ENCODE results near the gene HLA-DMB.

The HLA-DMB gene

GRCh38 chr6:32931211-32931610 is 9.6 kb downstream of the HLA-DMB start:
- DNase-seq (ENCODE audit: low read depth in 4 of 4, low spot score in 1 of 4): no peak

- DNase-seq (ENCODE audit: low read depth in 4 of 4, low spot score in 1 of 4): no peak
Observed at GRCh38 chr6:32922083-32922482, 18.7 kb downstream of the HLA-DMB start.

GRCh38 chr6:32920715-32921114 is 20.1 kb downstream of the HLA-DMB start:
- no peak for DNase-seq (ENCODE audit: low read depth in 4 of 4, low spot score in 1 of 4)

- no peak for DNase-seq (ENCODE audit: low read depth in 4 of 4, low spot score in 1 of 4)
Observed at GRCh38 chr6:32912951-32913350, 27.9 kb downstream of the HLA-DMB start.

- DNase-seq (ENCODE audit: low read depth in 4 of 4, low spot score in 1 of 4): no peak
Observed at GRCh38 chr6:32908897-32909296, 31.9 kb downstream of the HLA-DMB start.

GRCh38 chr6:32906539-32906938 is 34.3 kb downstream of the HLA-DMB start:
- DNase-seq (ENCODE audit: low read depth in 4 of 4, low spot score in 1 of 4): no peak

GRCh38 chr6:32905078-32905477 is 35.8 kb downstream of the HLA-DMB start:
- no peak for DNase-seq (ENCODE audit: low read depth in 4 of 4, low spot score in 1 of 4)

GRCh38 chr6:32903952-32904351 is 36.9 kb downstream of the HLA-DMB start:
- DNase-seq (ENCODE audit: low read depth in 4 of 4, low spot score in 1 of 4): no peak

- DNase-seq (ENCODE audit: low read depth in 4 of 4, low spot score in 1 of 4): no peak
Observed at GRCh38 chr6:32895006-32895345, 45.9 kb downstream of the HLA-DMB start.

- peak; percentile 90 to 97 (median 92) for DNase-seq (ENCODE audit: low read depth in 4 of 4, low spot score in 1 of 4)
Observed at GRCh38 chr6:32894085-32895005, 46.5 kb downstream of the HLA-DMB start.

- DNase-seq (ENCODE audit: low read depth in 4 of 4, low spot score in 1 of 4): no peak
Observed at GRCh38 chr6:32890831-32891230, 50.0 kb downstream of the HLA-DMB start.

- DNase-seq (ENCODE audit: low read depth in 4 of 4, low spot score in 1 of 4): no peak
Observed at GRCh38 chr6:32889533-32889932, 51.3 kb downstream of the HLA-DMB start.

- no peak for DNase-seq (ENCODE audit: low read depth in 4 of 4, low spot score in 1 of 4)
Observed at GRCh38 chr6:32888576-32888975, 52.3 kb downstream of the HLA-DMB start.

- no peak for DNase-seq (ENCODE audit: low read depth in 4 of 4, low spot score in 1 of 4)
Observed at GRCh38 chr6:32887616-32888015, 53.2 kb downstream of the HLA-DMB start.

GRCh38 chr6:32886681-32887383 is 54.0 kb downstream of the HLA-DMB start:
- DNase-seq (ENCODE audit: low read depth in 4 of 4, low spot score in 1 of 4): no peak

- no peak for DNase-seq (ENCODE audit: low read depth in 4 of 4, low spot score in 1 of 4)
Observed at GRCh38 chr6:32885698-32886286, 55.0 kb downstream of the HLA-DMB start.

All from stimulated activated CD4-positive, alpha-beta T cell treated with anti-CD3 and anti-CD28 coated beads, Interleukin-1b, Interleukin-23, amount 100 ng/mL, for 24 hours (primary cell).